Ovary (tissue), 3 donors: ENCODE measurements around the gene ARVCF.

Experiments
- POLR2A ChIP-seq: fragments of 450-650 bp; IDR thresholded peaks from one replicate; pipeline ENCODE4 v1.6.1; 2017; ENCODE audit warnings: antibody characterized with exemption, mild to moderate bottlenecking, moderate library complexity
- TF ChIP-seq, protein P1 (sequence below), 3 donors: fragments of 450-650 bp in 2 of 3; fragments of 200-600 bp in 1 of 3; IDR thresholded peaks; one replicate each; pipeline versions ENCODE4 v1.5.1 to v1.8.0; 2016 to 2022; ENCODE audit warnings: antibody characterized with exemption in 3 of 3, mild to moderate bottlenecking in 1 of 3
- donor health status: DM: no; HTN: no; CAD: no.

DNA sequence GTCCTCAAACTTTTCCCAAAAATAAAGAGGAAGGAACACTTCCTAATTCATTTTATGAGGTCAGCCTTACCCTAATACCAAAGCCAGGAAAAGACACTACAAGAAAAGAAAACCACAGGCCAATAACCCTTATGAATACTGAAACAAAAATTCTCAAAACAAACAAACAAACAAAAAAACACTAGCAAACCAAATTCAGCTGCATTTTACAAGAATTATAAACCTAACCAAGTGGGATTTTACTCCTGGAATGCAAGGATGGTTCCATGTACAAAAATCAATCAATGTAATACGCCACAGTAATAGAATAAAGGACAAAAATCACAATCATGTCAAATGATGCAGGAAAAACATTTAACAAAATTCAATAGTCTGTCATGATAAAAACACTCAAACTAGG lies 13.3 kb downstream of the ARVCF start:
- TF ChIP-seq, protein P1, sequence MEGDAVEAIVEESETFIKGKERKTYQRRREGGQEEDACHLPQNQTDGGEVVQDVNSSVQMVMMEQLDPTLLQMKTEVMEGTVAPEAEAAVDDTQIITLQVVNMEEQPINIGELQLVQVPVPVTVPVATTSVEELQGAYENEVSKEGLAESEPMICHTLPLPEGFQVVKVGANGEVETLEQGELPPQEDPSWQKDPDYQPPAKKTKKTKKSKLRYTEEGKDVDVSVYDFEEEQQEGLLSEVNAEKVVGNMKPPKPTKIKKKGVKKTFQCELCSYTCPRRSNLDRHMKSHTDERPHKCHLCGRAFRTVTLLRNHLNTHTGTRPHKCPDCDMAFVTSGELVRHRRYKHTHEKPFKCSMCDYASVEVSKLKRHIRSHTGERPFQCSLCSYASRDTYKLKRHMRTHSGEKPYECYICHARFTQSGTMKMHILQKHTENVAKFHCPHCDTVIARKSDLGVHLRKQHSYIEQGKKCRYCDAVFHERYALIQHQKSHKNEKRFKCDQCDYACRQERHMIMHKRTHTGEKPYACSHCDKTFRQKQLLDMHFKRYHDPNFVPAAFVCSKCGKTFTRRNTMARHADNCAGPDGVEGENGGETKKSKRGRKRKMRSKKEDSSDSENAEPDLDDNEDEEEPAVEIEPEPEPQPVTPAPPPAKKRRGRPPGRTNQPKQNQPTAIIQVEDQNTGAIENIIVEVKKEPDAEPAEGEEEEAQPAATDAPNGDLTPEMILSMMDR (IDR thresholded peaks at IDR 0.05) = no peak
- TF ChIP-seq POLR2A = no peak
